ENCODE measurements around the gene EIF3A.

EIF3A gene

GRCh38 chr10:119055472-119055871, 25.1 kb downstream of the EIF3A start:
- Histone ChIP-seq H3F3A (ENCODE audit: control insufficient read depth, insufficient read depth) (peaks cover 62% of the 10 kb centered on the region), H3K4me3 (ENCODE audit: low read length) (no peak overlapping the region)

DNA sequence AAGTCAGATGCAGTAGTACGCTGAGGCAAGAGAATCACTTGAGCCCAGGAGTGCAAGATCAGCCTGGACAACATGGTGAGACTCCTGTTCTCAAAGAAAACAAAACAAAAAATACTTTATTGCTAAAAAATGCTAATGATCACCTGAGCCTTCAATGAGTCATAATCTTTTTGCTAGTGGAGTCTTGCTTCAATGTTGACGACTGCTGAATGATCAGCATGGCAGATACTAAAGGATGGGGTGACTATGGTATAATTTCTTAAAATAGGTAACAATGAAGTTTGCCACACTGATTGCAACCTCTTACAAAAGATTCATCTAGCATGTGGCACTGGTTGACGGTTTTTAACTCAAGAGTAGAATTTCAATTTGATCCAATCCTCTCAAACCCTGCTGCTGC, 28.8 kb downstream of the EIF3A start:
- no peak overlapping the region for H3K4me2 ChIP-seq (ENCODE audit: low read length)

More at GRCh38 chr10:119055472-119055871, 25.1 kb downstream of the EIF3A start:
- no peak overlapping the region for H3K27ac ChIP-seq (ENCODE audit: low read depth, low read length)
- peaks cover 7% of the 10 kb centered on the region for H4K20me1 ChIP-seq (ENCODE audit: control insufficient read depth, insufficient read depth, low read depth, low read length)
- no peaks in the 10 kb centered on the region for H3K9me3 ChIP-seq (ENCODE audit: control insufficient read depth, insufficient read depth, low read length)
- peaks cover 33% of the 10 kb centered on the region for H3K4me1 ChIP-seq (ENCODE audit: control insufficient read depth, low read length)
- no peaks in the 10 kb centered on the region for H3K9me2 ChIP-seq (replicated peaks; ENCODE audit: control insufficient read depth, low read length)
- H3K4me2 ChIP-seq (ENCODE audit: low read length): no peak overlapping the region
- H3K79me2 ChIP-seq (ENCODE audit: control insufficient read depth, low read length): peaks cover 89% of the 10 kb centered on the region
- H3K27me3 ChIP-seq (ENCODE audit: control insufficient read depth, low read length): no peaks in the 10 kb centered on the region
- H3K36me3 ChIP-seq (ENCODE audit: control insufficient read depth, low read length): peaks cover 98% of the 10 kb centered on the region
- no peak for TF ChIP-seq EZH2phosphoT487 (IDR thresholded peaks at IDR 0.05; ENCODE audit: borderline replicate concordance, low read length)
- no peak for TF ChIP-seq CTCF (IDR thresholded peaks at IDR 0.05; ENCODE audit: low read depth, low read length, poor library complexity, severe bottlenecking)

DNA sequence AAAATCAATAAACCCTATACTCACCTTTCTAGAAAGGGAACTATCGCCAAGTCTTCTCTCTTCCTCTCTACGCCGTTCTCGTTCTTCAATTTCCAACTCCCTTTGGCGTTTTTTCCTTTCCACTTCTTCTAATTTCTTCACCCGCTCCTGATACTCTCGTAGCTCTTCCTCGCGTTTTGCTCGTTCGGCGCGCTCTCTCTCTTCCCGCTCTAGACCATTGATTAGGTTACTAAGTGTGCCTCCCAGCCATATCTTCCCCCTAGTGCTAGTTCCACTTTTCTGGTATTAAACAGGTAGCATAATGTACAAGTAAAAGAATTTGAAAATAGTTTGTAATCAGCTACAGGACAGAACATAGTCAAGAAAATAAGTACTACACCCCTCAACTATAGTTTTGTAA, 30.8 kb downstream of the EIF3A start:
- H3K79me2 ChIP-seq (ENCODE audit: control insufficient read depth, low read length): peaks cover 97% of the 10 kb centered on the region
- H4K20me1 ChIP-seq (ENCODE audit: control insufficient read depth, insufficient read depth, low read depth, low read length): peaks cover 33% of the 10 kb centered on the region

More for the DNA sequence above, 28.8 kb downstream of the EIF3A start:
- H3K4me1 ChIP-seq (ENCODE audit: control insufficient read depth, low read length): peaks cover 69% of the 10 kb centered on the region
- TF ChIP-seq EZH2phosphoT487 (IDR thresholded peaks at IDR 0.05; ENCODE audit: borderline replicate concordance, low read length): no peak
- TF ChIP-seq CTCF (IDR thresholded peaks at IDR 0.05; ENCODE audit: low read depth, low read length, poor library complexity, severe bottlenecking): no peak
- H3K4me3 ChIP-seq (ENCODE audit: low read length): no peak overlapping the region
- H3K27ac ChIP-seq (ENCODE audit: low read depth, low read length): no peak overlapping the region
- peaks cover 22% of the 10 kb centered on the region for H4K20me1 ChIP-seq (ENCODE audit: control insufficient read depth, insufficient read depth, low read depth, low read length)
- peaks cover 50% of the 10 kb centered on the region for H3F3A ChIP-seq (ENCODE audit: control insufficient read depth, insufficient read depth)
- H3K27me3 ChIP-seq (ENCODE audit: control insufficient read depth, low read length): no peaks in the 10 kb centered on the region
- peaks cover 97% of the 10 kb centered on the region for H3K36me3 ChIP-seq (ENCODE audit: control insufficient read depth, low read length)
- peaks cover 92% of the 10 kb centered on the region for H3K79me2 ChIP-seq (ENCODE audit: control insufficient read depth, low read length)
- H3K9me3 ChIP-seq (ENCODE audit: control insufficient read depth, insufficient read depth, low read length): no peaks in the 10 kb centered on the region
- no peaks in the 10 kb centered on the region for H3K9me2 ChIP-seq (replicated peaks; ENCODE audit: control insufficient read depth, low read length)

More for the DNA sequence above, 30.8 kb downstream of the EIF3A start:
- peaks cover 99% of the 10 kb centered on the region for H3K36me3 ChIP-seq (ENCODE audit: control insufficient read depth, low read length)
- peaks cover 39% of the 10 kb centered on the region for H3F3A ChIP-seq (ENCODE audit: control insufficient read depth, insufficient read depth)
- peak overlapping the region; percentile 61 for H3K4me3 ChIP-seq (ENCODE audit: low read length)
- no peaks in the 10 kb centered on the region for H3K27me3 ChIP-seq (ENCODE audit: control insufficient read depth, low read length)
- peak overlapping the region; percentile 59 for H3K4me2 ChIP-seq (ENCODE audit: low read length)
- H3K27ac ChIP-seq (ENCODE audit: low read depth, low read length): peak overlapping the region; percentile 80
- peaks cover 69% of the 10 kb centered on the region for H3K4me1 ChIP-seq (ENCODE audit: control insufficient read depth, low read length)
- TF ChIP-seq EZH2phosphoT487 (IDR thresholded peaks at IDR 0.05; ENCODE audit: borderline replicate concordance, low read length): no peak
- TF ChIP-seq CTCF (IDR thresholded peaks at IDR 0.05; ENCODE audit: low read depth, low read length, poor library complexity, severe bottlenecking): no peak
- H3K9me2 ChIP-seq (replicated peaks; ENCODE audit: control insufficient read depth, low read length): no peaks in the 10 kb centered on the region
- no peaks in the 10 kb centered on the region for H3K9me3 ChIP-seq (ENCODE audit: control insufficient read depth, insufficient read depth, low read length)
